HEK293T (cell line): ENCODE data around the gene OAS2.

Experiments
- BHLHE40 ChIP-seq: fragments of 450-650 bp; IDR thresholded peaks from 2 replicates; pipeline ENCODE4 v1.6.1; 2016; ENCODE audit warnings: mild to moderate bottlenecking, moderate library complexity, borderline replicate concordance
- CTBP1 ChIP-seq: fragments of 450-650 bp; IDR thresholded peaks from 2 replicates; pipeline ENCODE4 v1.6.1; 2016; ENCODE audit warnings: borderline replicate concordance
- ELF4 ChIP-seq: fragments of 450-650 bp; IDR thresholded peaks from 2 replicates; pipeline ENCODE4 v1.6.1; 2017; ENCODE audit warnings: antibody characterized with exemption
- FOXA1 ChIP-seq: fragments of 450-650 bp; IDR thresholded peaks from 2 replicates; pipeline ENCODE4 v1.6.1; 2016; ENCODE audit warnings: mild to moderate bottlenecking
- FOXM1 ChIP-seq: fragments of 450-650 bp; IDR thresholded peaks from 2 replicates; pipeline ENCODE4 v1.6.1; 2017; ENCODE audit warnings: mild to moderate bottlenecking, borderline replicate concordance
- L3MBTL2 ChIP-seq: fragments of 450-650 bp; conservative IDR thresholded peaks from 2 replicates; pipeline ENCODE4 v1.6.1; 2016; ENCODE audit warnings: mild to moderate bottlenecking
- LEF1 ChIP-seq: fragments of 450-650 bp; IDR thresholded peaks from 2 replicates; pipeline ENCODE4 v1.6.1; 2017; ENCODE audit warnings: mild to moderate bottlenecking, borderline replicate concordance
- NFRKB ChIP-seq: fragments of 450-650 bp; IDR thresholded peaks from 2 replicates; pipeline ENCODE4 v1.6.1; 2016; ENCODE audit warnings: mild to moderate bottlenecking, moderate library complexity
- PKNOX1 ChIP-seq: fragments of 450-650 bp; IDR thresholded peaks from 2 replicates; pipeline ENCODE4 v1.6.1; 2016
- SP1 ChIP-seq: fragments of 450-650 bp; IDR thresholded peaks from 2 replicates; pipeline ENCODE4 v1.6.1; 2017
- SUZ12 ChIP-seq: fragments of 450-650 bp; IDR thresholded peaks from 2 replicates; pipeline ENCODE4 v1.6.1; 2016; ENCODE audit warnings: mild to moderate bottlenecking
- TARDBP ChIP-seq: fragments of 450-650 bp; IDR thresholded peaks from 2 replicates; pipeline ENCODE4 v1.6.1; 2016
- ZNF384 ChIP-seq: fragments of 450-650 bp; IDR thresholded peaks from 2 replicates; pipeline ENCODE4 v1.6.1; 2016

GRCh38 chr12:112945515-112945914 lies 32.8 kb upstream of the OAS2 start:
- TF ChIP-seq ELF4 (no peak), SP1 (no peak), LEF1 (no peak), BHLHE40 (no peak), FOXA1 (no peak), NFRKB (no peak), FOXM1 (no peak), TARDBP (no peak), L3MBTL2 (no peak), CTBP1 (no peak), PKNOX1 (no peak), SUZ12 (no peak), ZNF384 (no peak)
